GM19239 (cell line): ENCODE data around the gene MRPL20.
A peak's percentile ranks its signal among the peaks of the same experiment; 100 is the strongest.
"Not testable (repeated sequence)": the region's sequence is repeated elsewhere in the genome, so short reads cannot be mapped to it uniquely, and the experiment has no call there.

Experiments
- DNase-seq: peaks from one replicate; pipeline ENCODE4 v3.0.0; 2011; ENCODE audit warnings: low spot score; ENCODE audit not compliant: insufficient read length
- FAIRE-seq: peaks from 2 replicates; lab custom pipeline; 2011; peaks lifted over from hg19 to GRCh38; lab: Jason Lieb, UNC

Gene MRPL20

GRCh38 chr1:1391225-1391624, 15.9 kb downstream of the MRPL20 start:
- no peak for DNase-seq
- FAIRE-seq: no peak

- FAIRE-seq (no peak), DNase-seq (no peak)
Observed at GRCh38 chr1:1390675-1391074, 16.4 kb downstream of the MRPL20 start.

- DNase-seq: no peak
- FAIRE-seq: no peak
Observed at GRCh38 chr1:1388078-1388472, 19.0 kb downstream of the MRPL20 start.

- no peak for DNase-seq
- no peak for FAIRE-seq
Observed at GRCh38 chr1:1387098-1388077, 19.7 kb downstream of the MRPL20 start.

GRCh38 chr1:1385931-1386330, 21.2 kb downstream of the MRPL20 start:
- DNase-seq: no peak
- no peak for FAIRE-seq

GRCh38 chr1:1385339-1385738, 21.8 kb downstream of the MRPL20 start:
- FAIRE-seq, DNase-seq: not testable (repeated sequence)

GRCh38 chr1:1381294-1381693, 25.8 kb downstream of the MRPL20 start:
- DNase-seq (no peak), FAIRE-seq (no peak)

GRCh38 chr1:1380860-1381259, 26.2 kb downstream of the MRPL20 start:
- DNase-seq (no peak), FAIRE-seq (no peak)

GRCh38 chr1:1377540-1378205, 29.4 kb downstream of the MRPL20 start:
- DNase-seq (no peak), FAIRE-seq (no peak)

- DNase-seq (no peak), FAIRE-seq (no peak)
Observed at GRCh38 chr1:1376551-1377226, 30.4 kb downstream of the MRPL20 start.

- FAIRE-seq (peak; percentile 100), DNase-seq (peak; percentile 98)
Observed at GRCh38 chr1:1374929-1375662, 32.0 kb downstream of the MRPL20 start, which contains the start of gene AURKAIP1. Gene AURKAIP1, minus strand, starts transcription at chr1:1375207. Its CDS starts 451 bp downstream, at chr1:1374756.

- FAIRE-seq: no peak
Observed at GRCh38 chr1:1374589-1374928, 32.5 kb downstream of the MRPL20 start.

GRCh38 chr1:1373815-1374588, 33.1 kb downstream of the MRPL20 start:
- DNase-seq (no peak), FAIRE-seq (no peak)

More at GRCh38 chr1:1374589-1374928, 32.5 kb downstream of the MRPL20 start:
- DNase-seq: no peak

- DNase-seq: no peak
- FAIRE-seq: no peak
Observed at GRCh38 chr1:1373051-1373814, 33.9 kb downstream of the MRPL20 start.

GRCh38 chr1:1371746-1372711, 35.1 kb downstream of the MRPL20 start:
- FAIRE-seq (peak; percentile 76), DNase-seq (peak; percentile 84)

- no peak for FAIRE-seq
Observed at GRCh38 chr1:1371364-1371745, 35.7 kb downstream of the MRPL20 start.

GRCh38 chr1:1370771-1371300, 36.3 kb downstream of the MRPL20 start:
- DNase-seq (no peak), FAIRE-seq (no peak)

More at GRCh38 chr1:1371364-1371745, 35.7 kb downstream of the MRPL20 start:
- DNase-seq: no peak
